CD14-positive monocyte (primary cell): ENCODE measurements around the gene SNRNP200. TPM values are rescaled to one million over a fixed set of nuclear protein-coding genes. Genes with fewer than 3 reads are reported as not detected.

Experiments
- DNase-seq, 3 donors: peaks; one replicate each; pipeline ENCODE4 v3.0.0-alpha.2; 2011 to 2022
- H2AFZ ChIP-seq: 2 replicates; pipeline ENCODE4 v1.6.0; 2012; ENCODE audit warnings: mild to moderate bottlenecking, low read depth, low read length, inconsistent platforms; ENCODE audit not compliant: insufficient read depth, poor library complexity, severe bottlenecking
- H3K27ac ChIP-seq, 2 donors: 1 replicate in 1 of 2; 2 replicates in 1 of 2; pipeline ENCODE4 v1.5.1; 2012 to 2013; ENCODE audit warnings: low read length in 2 of 2, control low read depth in 1 of 2, inconsistent platforms in 1 of 2, low read depth in 1 of 2, mild to moderate bottlenecking in 1 of 2
- H3K27me3 ChIP-seq, 2 donors: one replicate each; pipeline versions ENCODE4 v1.6.0 to v1.6.1; 2011 to 2013; ENCODE audit warnings: low read length in 2 of 2; ENCODE audit not compliant: control insufficient read depth in 2 of 2, insufficient read depth in 2 of 2
- H3K36me3 ChIP-seq, 2 donors: replicated peaks in 1 of 2; 1 replicate in 1 of 2; 2 replicates in 1 of 2; pipeline versions ENCODE4 v1.5.1 to v1.6.1; 2012 to 2013; ENCODE audit warnings: low read length in 2 of 2, control low read depth in 1 of 2, inconsistent platforms in 1 of 2, mild to moderate bottlenecking in 1 of 2; ENCODE audit not compliant: insufficient read depth in 2 of 2, control insufficient read depth in 1 of 2
- H3K4me1 ChIP-seq, 2 donors: 1 replicate in 1 of 2; 2 replicates in 1 of 2; pipeline versions ENCODE4 v1.5.1 to v1.6.1; 2012 to 2013; ENCODE audit warnings: low read length in 2 of 2, control low read depth in 1 of 2, inconsistent platforms in 1 of 2, mild to moderate bottlenecking in 1 of 2, moderate library complexity in 1 of 2; ENCODE audit not compliant: insufficient read depth in 2 of 2, control insufficient read depth in 1 of 2
- H3K4me2 ChIP-seq: replicated peaks from 2 replicates; pipeline ENCODE3; 2012; ENCODE audit warnings: low read length, moderate library complexity, mild to moderate bottlenecking; ENCODE audit not compliant: poor library complexity, severe bottlenecking; ENCODE audit errors: extremely low read depth
- H3K4me3 ChIP-seq, 3 experiments: fragments of 200-600 bp in 1 of 3; sonication (generic) in 1 of 3; replicated peaks in 1 of 3; 1 replicate in 2 of 3; 2 replicates in 1 of 3; pipeline ENCODE4 v1.5.1; 2011 to 2013; ENCODE audit warnings: low read length in 3 of 3, mild to moderate bottlenecking in 3 of 3, control low read depth in 2 of 3, low read depth in 2 of 3, inconsistent platforms in 1 of 3, moderate library complexity in 1 of 3
- H3K79me2 ChIP-seq: 2 replicates; pipeline ENCODE4 v1.6.0; 2012; ENCODE audit warnings: mild to moderate bottlenecking, control low read depth, inconsistent platforms, low read length, moderate library complexity; ENCODE audit not compliant: insufficient read depth
- H3K9ac ChIP-seq: 2 replicates; pipeline ENCODE4 v1.6.0; 2017; ENCODE audit warnings: low read length, mild to moderate bottlenecking; ENCODE audit not compliant: insufficient read depth, poor library complexity, severe bottlenecking
- H3K9me3 ChIP-seq, 2 donors: replicated peaks in 1 of 2; 1 replicate in 1 of 2; 2 replicates in 1 of 2; pipeline versions ENCODE4 v1.5.1 to v1.6.1; 2012 to 2013; ENCODE audit warnings: low read length in 2 of 2, control low read depth in 1 of 2; ENCODE audit not compliant: control insufficient read depth in 1 of 2, insufficient read depth in 1 of 2
- H4K20me1 ChIP-seq: 2 replicates; pipeline ENCODE4 v1.6.0; 2012; ENCODE audit warnings: mild to moderate bottlenecking, low read length, control low read depth, moderate library complexity; ENCODE audit not compliant: insufficient read depth
- H3K27ac Mint-ChIP-seq, 7 donors: one replicate each; pipeline ENCODE4 v1.8.0; 2020; ENCODE audit warnings: mild to moderate bottlenecking in 7 of 7, mixed read lengths in 7 of 7, moderate library complexity in 6 of 7, inconsistent platforms in 2 of 7
- H3K27me3 Mint-ChIP-seq, 3 donors: one replicate each; pipeline ENCODE4 v1.8.0; 2021 to 2022; ENCODE audit warnings: low read depth in 3 of 3, mild to moderate bottlenecking in 3 of 3, mixed read lengths in 3 of 3, moderate library complexity in 3 of 3, inconsistent platforms in 1 of 3
- H3K36me3 Mint-ChIP-seq, 2 donors: one replicate each; pipeline ENCODE4 v1.8.0; 2020; ENCODE audit warnings: mixed read lengths in 2 of 2, inconsistent platforms in 1 of 2, mild to moderate bottlenecking in 1 of 2
- H3K4me1 Mint-ChIP-seq: one replicate; pipeline ENCODE4 v1.8.0; 2020; ENCODE audit warnings: mild to moderate bottlenecking, mixed read lengths
- H3K4me3 Mint-ChIP-seq, 2 donors: one replicate each; pipeline ENCODE4 v1.8.0; 2020; ENCODE audit warnings: mild to moderate bottlenecking in 2 of 2, mixed read lengths in 2 of 2, moderate library complexity in 1 of 2
- H3K9me3 Mint-ChIP-seq, 7 donors: one replicate each; pipeline ENCODE4 v1.8.0; 2020 to 2022; ENCODE audit warnings: mixed read lengths in 7 of 7, mild to moderate bottlenecking in 6 of 7, moderate library complexity in 6 of 7, inconsistent platforms in 2 of 7
- CTCF ChIP-seq: fragments of 200-600 bp; IDR thresholded peaks from one replicate; pipeline ENCODE4 v1.8.0; 2022; ENCODE audit warnings: antibody characterized with exemption, mild to moderate bottlenecking
- WGBS: methylation state at CpG from one replicate; pipeline ENCODE4 v1.1.5; 2013; ENCODE audit warnings: missing lambda C conversion rate; ENCODE audit not compliant: insufficient coverage; 5-methylcytosine and 5-hydroxymethylcytosine counted together
- intact Hi-C, 2 donors: fragments of 100-400 bp; cut with micrococcal nuclease; formaldehyde crosslinking; loops; one replicate each; pipeline versions ENCODE4 v1.15.0 to v1.15.1; 2023
- polyA plus RNA-seq, 3 donors: library from polyadenylated mRNA; depleted of rRNA in 1 of 3; unstranded in 2 of 3; stranded (reverse) in 1 of 3; fragments of 300-500 nt in 2 of 3; fragments of >200 nt in 1 of 3; fragmentation: Illumina TruSeq in 2 of 3; gene quantifications; 1 replicate in 2 of 3; 2 replicates in 1 of 3; pipeline ENCODE4 v1.2.3, GENCODE V29; 2012 to 2021

Gene SNRNP200
- polyA plus RNA-seq, 3 donors = 27.2 to 122 (median 36.1) TPM

GRCh38 chr2:96306370-96306769 lies 1.0 kb upstream of the SNRNP200 start:
- no peak for DNase-seq
- H3K36me3 Mint-ChIP-seq = peaks cover 28 to 31% of the 10 kb centered on the region in 2 donors
- peaks cover 0 to 3% (median 2%) of the 10 kb centered on the region in 3 donors for H3K27me3 Mint-ChIP-seq
- Histone ChIP-seq H3K4me1 (peaks cover 13 to 19% of the 10 kb centered on the region in 2 donors), H3K9ac (peak overlapping the region; percentile 83), H2AFZ (peak overlapping the region; percentile 96), H3K4me2 (peak overlapping the region; percentile 93), H3K4me3 (peak overlapping the region in 2 of 3 experiments; percentile 83 to 97), H3K79me2 (peaks cover 52% of the 10 kb centered on the region), H4K20me1 (peaks cover 7% of the 10 kb centered on the region), H3K36me3 (peaks cover 29 to 32% of the 10 kb centered on the region in 2 donors), H3K27ac (peak overlapping the region in 1 of 2 donors; percentile 90), H3K27me3 (no peaks in the 10 kb centered on the region), H3K9me3 (no peaks in the 10 kb centered on the region)
- H3K27ac Mint-ChIP-seq = peak overlapping the region in 3 of 7 donors; percentile 82 to 98 (median 97)
- no peak for TF ChIP-seq CTCF
- H3K9me3 Mint-ChIP-seq = no peaks in the 10 kb centered on the region
- intact Hi-C loops = loop anchor here in 1 of 2 donors (5.0 kb wide), 1 partner anchor 39 kb away; the partner anchor contains the start of genes CIAO1 and TMEM127
- 90% methylated on average over 2 of the region's 3 CpGs for WGBS
- peaks cover 32% of the 10 kb centered on the region for H3K4me1 Mint-ChIP-seq
- peak overlapping the region; percentile 98 to 99 for H3K4me3 Mint-ChIP-seq

- H3K36me3 ChIP-seq = peaks cover 33 to 36% of the 10 kb centered on the region in 2 donors
- Mint-ChIP-seq H3K27ac (peak overlapping the region; percentile 93 to 98 (median 97)), H3K27me3 (peaks cover 0 to 3% (median 2%) of the 10 kb centered on the region in 3 donors), H3K4me3 (peak overlapping the region; percentile 98 to 99), H3K36me3 (peaks cover 33 to 35% of the 10 kb centered on the region in 2 donors), H3K9me3 (no peaks in the 10 kb centered on the region), H3K4me1 (peaks cover 32% of the 10 kb centered on the region)
- DNase-seq = no peak
- peak overlapping the region; percentile 57 to 90 for H3K27ac ChIP-seq
- peak overlapping the region; percentile 96 for H2AFZ ChIP-seq
- peaks cover 53% of the 10 kb centered on the region for H3K79me2 ChIP-seq
- peaks cover 13 to 19% of the 10 kb centered on the region in 2 donors for H3K4me1 ChIP-seq
- H3K9ac ChIP-seq = peak overlapping the region; percentile 83
- no peaks in the 10 kb centered on the region for H3K27me3 ChIP-seq
- WGBS = 26% methylated on average over 6 of the region's 9 CpGs
- peak overlapping the region; percentile 83 to 97 (median 93) for H3K4me3 ChIP-seq
- intact Hi-C loops = loop anchor here (2.0 to 5.0 kb wide), 2 partner anchors 31 to 39 kb away; partner anchors contain the start of genes CIAO1 (in 1 of the 2) and TMEM127 (in 1 of the 2)
- H3K9me3 ChIP-seq = no peaks in the 10 kb centered on the region
- H3K4me2 ChIP-seq = peak overlapping the region; percentile 93
- H4K20me1 ChIP-seq = peaks cover 10% of the 10 kb centered on the region
- no peak for TF ChIP-seq CTCF
Measured at GRCh38 chr2:96305979-96306308, 598 bp upstream of the SNRNP200 start.
